ENCODE data around the gene MTG2. TPM values are rescaled to one million over a fixed set of nuclear protein-coding genes. Genes with fewer than 3 reads are reported as not detected.

MTG2 gene
- total RNA-seq, 2 donors from 2014 or later = 8.8 to 16.5 TPM

- no peak for ATAC-seq
- TF ChIP-seq POLR2A (IDR thresholded peaks at IDR 0.05) = no peak
- H3K4me1 ChIP-seq = peaks cover 23% of the 10 kb centered on the region
- H3K27me3 ChIP-seq = no peaks in the 10 kb centered on the region
- H3K36me3 ChIP-seq (replicated peaks in 1 of 2; ENCODE audit: insufficient read depth in 1 of 2, low read depth in 2 of 2) = peaks cover 13 to 34% of the 10 kb centered on the region in 2 donors
- intact Hi-C loops (cut with DNase I) = loop anchor here (5.0 kb wide), 1 partner anchor 111 kb away; no protein-coding TSS in a partner anchor
- no peaks in the 10 kb centered on the region for H3K9me3 ChIP-seq
- no peak for DNase-seq
- no peak overlapping the region for H3K27ac ChIP-seq
- 80 to 88% methylated on average over 9 to 11 of the region's 11 CpGs for WGBS, 2 donors
- no peak overlapping the region for H3K4me3 ChIP-seq
These were observed 44.7 kb upstream of the MTG2 start for GRCh38 chr20:62138204-62138543.

GRCh38 chr20:62138912-62139311 is 43.9 kb upstream of the MTG2 start:
- no peak for ATAC-seq
- intact Hi-C loops (cut with DNase I) = loop anchor here (5.0 kb wide), 1 partner anchor 112 kb away; no protein-coding TSS in a partner anchor
- no peak for TF ChIP-seq POLR2A (IDR thresholded peaks at IDR 0.05)
- no peak for TF ChIP-seq CTCF (IDR thresholded peaks at IDR 0.05)

GRCh38 chr20:62139636-62140035 is 43.2 kb upstream of the MTG2 start:
- ATAC-seq (no peak), DNase-seq (no peak)
- 84 to 88% methylated on average over 13 of the region's 13 CpGs for WGBS, 2 donors
- no peak overlapping the region for H3K4me3 ChIP-seq
- H3K27ac ChIP-seq = no peak overlapping the region
- peaks cover 13 to 31% of the 10 kb centered on the region in 2 donors for H3K36me3 ChIP-seq (replicated peaks in 1 of 2; ENCODE audit: insufficient read depth in 1 of 2, low read depth in 2 of 2)
- TF ChIP-seq POLR2A (IDR thresholded peaks at IDR 0.05) (no peak), CTCF (IDR thresholded peaks at IDR 0.05) (no peak)
- peaks cover 26% of the 10 kb centered on the region for H3K4me1 ChIP-seq
- intact Hi-C loops (cut with DNase I) = loop anchor here (5.0 kb wide), 1 partner anchor 112 kb away; no protein-coding TSS in a partner anchor
- no peaks in the 10 kb centered on the region for H3K27me3 ChIP-seq
- H3K9me3 ChIP-seq = no peaks in the 10 kb centered on the region

More at GRCh38 chr20:62138912-62139311, 43.9 kb upstream of the MTG2 start:
- Histone ChIP-seq H3K4me3 (no peak overlapping the region), H3K27ac (no peak overlapping the region), H3K36me3 (replicated peaks in 1 of 2; ENCODE audit: insufficient read depth in 1 of 2, low read depth in 2 of 2) (peaks cover 13 to 33% of the 10 kb centered on the region in 2 donors), H3K4me1 (peaks cover 23% of the 10 kb centered on the region), H3K9me3 (no peaks in the 10 kb centered on the region), H3K27me3 (no peaks in the 10 kb centered on the region)
- 89 to 90% methylated on average over 10 of the region's 10 CpGs for WGBS, 2 donors
- DNase-seq = no peak

GRCh38 chr20:62141043-62141396 is 41.8 kb upstream of the MTG2 start:
- intact Hi-C loops (cut with DNase I) = no loop called here
- DNase-seq (no peak), ATAC-seq (no peak)
- Histone ChIP-seq H3K27me3 (no peaks in the 10 kb centered on the region), H3K9me3 (no peaks in the 10 kb centered on the region), H3K4me3 (no peak overlapping the region), H3K36me3 (replicated peaks in 1 of 2; ENCODE audit: insufficient read depth in 1 of 2, low read depth in 2 of 2) (peaks cover 13 to 24% of the 10 kb centered on the region in 2 donors), H3K4me1 (peaks cover 34% of the 10 kb centered on the region), H3K27ac (peak overlapping the region; percentile 92 to 98 (median 92))
- 67 to 90% methylated on average over 7 of the region's 7 CpGs for WGBS, 2 donors
- TF ChIP-seq POLR2A (IDR thresholded peaks at IDR 0.05) = no peak
- no peak for TF ChIP-seq CTCF (IDR thresholded peaks at IDR 0.05)

- Histone ChIP-seq H3K4me1 (peaks cover 34% of the 10 kb centered on the region), H3K27ac (peak overlapping the region; percentile 92 to 98 (median 92)), H3K36me3 (replicated peaks in 1 of 2; ENCODE audit: insufficient read depth in 1 of 2, low read depth in 2 of 2) (peaks cover 13 to 20% of the 10 kb centered on the region in 2 donors), H3K9me3 (no peaks in the 10 kb centered on the region), H3K27me3 (no peaks in the 10 kb centered on the region), H3K4me3 (peak overlapping the region; percentile 2 to 27)
- DNase-seq (peak in 3 of 4 donors; percentile 22 to 39 (median 34)), ATAC-seq (no peak)
- TF ChIP-seq CTCF (IDR thresholded peaks at IDR 0.05) = peak in 4 of 7 experiments; percentile 21 to 32 (median 24)
- TF ChIP-seq POLR2A (IDR thresholded peaks at IDR 0.05) = no peak
- intact Hi-C loops (cut with DNase I) = no loop called here
- 15% methylated on average over 14 of the region's 14 CpGs for WGBS, 2 donors
These were observed 41.2 kb upstream of the MTG2 start for GRCh38 chr20:62141397-62142251.
